K562 (cell line): ENCODE data around the gene ADARB2. TPM values are rescaled to one million over a fixed set of nuclear protein-coding genes. Genes with fewer than 3 reads are reported as not detected.

Experiments
- ATAC-seq: fragments of 200-7000 bp; cut with Tn5 transposase; 3 replicates; pipeline ENCODE4 v1.9.1; 2020; ENCODE audit warnings: moderate library complexity
- BruUV-seq: library from RNA; stranded (reverse); fragments of 400-500 nt; replicated peaks from 2 replicates; lab custom pipeline; 2021; lab: Mats Ljungman, UMichigan
- CTCF ChIA-PET: fragments of 300-600 bp; formaldehyde crosslinking; extraction: SDS; loops from one replicate; lab custom pipeline; 2021; ENCODE audit warnings: low intra/inter-chr PET ratio; lab: Yijun Ruan, JAX
- POLR2A ChIA-PET: fragments of 300-600, 350-650 bp; sonication (Branson Sonifier 250); formaldehyde crosslinking; extraction: SDS; loops from one replicate; lab custom pipeline; 2021; ENCODE audit warnings: antibody characterized with exemption, inconsistent platforms; lab: Yijun Ruan, JAX
- DNase-seq, 4 experiments: peaks; one replicate each; pipeline versions ENCODE4 v3.0.0 to v3.0.0-alpha.2; 2011 to 2018; ENCODE audit warnings: low spot score in 3 of 4, mixed read lengths in 3 of 4; ENCODE audit errors: extremely low read depth in 1 of 4
- FAIRE-seq: peaks from 2 replicates; lab custom pipeline; 2011; peaks lifted over from hg19 to GRCh38; lab: Jason Lieb, UNC
- H2AFZ ChIP-seq: 2 replicates; pipeline ENCODE4 v1.6.0; 2011; ENCODE audit warnings: low read depth, low read length, control low read depth, inconsistent platforms
- H3K27ac ChIP-seq: fragments of 200-600 bp; 3 replicates; pipeline ENCODE4 v1.8.0; 2011; ENCODE audit warnings: low read depth, mild to moderate bottlenecking, control low read depth, inconsistent platforms, low read length, moderate library complexity, mixed read lengths; ENCODE audit errors: extremely low read depth
- H3K27me3 ChIP-seq, 2 experiments: fragments of 300-600 bp in 1 of 2; 2 replicates in 1 of 2; 3 replicates in 1 of 2; pipeline versions ENCODE4 v1.6.0 to v1.8.0; 2011; ENCODE audit warnings: inconsistent platforms in 2 of 2, low read length in 2 of 2, mild to moderate bottlenecking in 1 of 2, mixed read lengths in 1 of 2, moderate library complexity in 1 of 2; ENCODE audit not compliant: control insufficient read depth in 2 of 2, insufficient read depth in 2 of 2
- H3K36me3 ChIP-seq: fragments of 300-600 bp; 3 replicates; pipeline ENCODE4 v1.8.0; 2011; ENCODE audit warnings: mild to moderate bottlenecking, low read length, inconsistent platforms; ENCODE audit not compliant: control insufficient read depth, insufficient read depth
- H3K4me1 ChIP-seq, 2 experiments: fragments of 200-600 bp in 1 of 2; replicated peaks in 1 of 2; 2 replicates in 1 of 2; 3 replicates in 1 of 2; pipeline versions ENCODE4 v1.5.1 to v1.8.0; 2011; ENCODE audit warnings: inconsistent platforms in 2 of 2, low read length in 2 of 2, mild to moderate bottlenecking in 1 of 2, mixed read lengths in 1 of 2, moderate library complexity in 1 of 2; ENCODE audit not compliant: control insufficient read depth in 2 of 2, insufficient read depth in 2 of 2
- H3K4me2 ChIP-seq: 2 replicates; pipeline ENCODE4 v1.6.1; 2011; ENCODE audit warnings: low read length, control low read depth, inconsistent platforms, mixed read lengths; ENCODE audit not compliant: insufficient read depth
- H3K4me3 ChIP-seq: fragments of 200-600 bp; sonication (generic), shearing (Covaris generic); 2 replicates; pipeline ENCODE4 v1.5.1; 2016; ENCODE audit warnings: control low read depth, inconsistent platforms
- H3K79me2 ChIP-seq: fragments of 200-600 bp; 3 replicates; pipeline ENCODE4 v1.8.0; 2011; ENCODE audit warnings: low read length, inconsistent platforms; ENCODE audit not compliant: control insufficient read depth, insufficient read depth
- H3K9ac ChIP-seq, 2 experiments: 2 replicates each; pipeline versions ENCODE4 v1.6.0 to v1.6.1; 2011; ENCODE audit warnings: low read depth in 2 of 2, low read length in 2 of 2, control low read depth in 1 of 2, inconsistent platforms in 1 of 2, mild to moderate bottlenecking in 1 of 2, mixed read lengths in 1 of 2; ENCODE audit not compliant: insufficient read depth in 1 of 2
- H3K9me1 ChIP-seq: one replicate; pipeline ENCODE4 v1.6.0; 2011; ENCODE audit warnings: inconsistent platforms, mild to moderate bottlenecking, low read length, moderate library complexity; ENCODE audit not compliant: control insufficient read depth, insufficient read depth
- H3K9me3 ChIP-seq: replicated peaks from 2 replicates; pipeline ENCODE4 v1.5.1; 2011; ENCODE audit warnings: low read depth, low read length, inconsistent platforms; ENCODE audit not compliant: control insufficient read depth, insufficient read depth
- H4K20me1 ChIP-seq: replicated peaks from 2 replicates; pipeline ENCODE4 v1.6.1; 2011; ENCODE audit warnings: low read length, inconsistent platforms, mixed read lengths; ENCODE audit not compliant: control insufficient read depth, insufficient read depth
- BCL6 ChIP-seq: fragments of 250-450 bp; sonication (Bioruptor Pico); IDR thresholded peaks from 2 replicates; pipeline ENCODE4 v1.4.0; 2020
- E2F1 ChIP-seq: sonication (generic); formaldehyde crosslinking; IDR thresholded peaks from 2 replicates; pipeline ENCODE4 v1.8.1; 2023; ENCODE audit warnings: mild to moderate bottlenecking, missing genetic modification reagents, moderate library complexity
- FOXP4 ChIP-seq: sonication (generic); formaldehyde crosslinking; IDR thresholded peaks from 2 replicates; pipeline ENCODE4 v1.8.0; 2022; ENCODE audit warnings: mild to moderate bottlenecking, missing genetic modification reagents, borderline replicate concordance
- HMG20B ChIP-seq: fragments of 250-450 bp; sonication (Bioruptor Pico); IDR thresholded peaks from 2 replicates; pipeline ENCODE4 v1.5.0; 2021; ENCODE audit warnings: mild to moderate bottlenecking
- JUNB ChIP-seq: fragments of 450-650 bp; formaldehyde crosslinking; conservative IDR thresholded peaks from 2 replicates; pipeline ENCODE4 v1.4.0; 2020; ENCODE audit warnings: mild to moderate bottlenecking
- POLR3A ChIP-seq: IDR thresholded peaks from 2 replicates; pipeline ENCODE4 v1.6.1; 2011; ENCODE audit warnings: borderline replicate concordance, mild to moderate bottlenecking, moderate library complexity; ENCODE audit not compliant: insufficient read length, insufficient read depth; ENCODE audit errors: extremely low read depth
- THRAP3 ChIP-seq: fragments of 450-650 bp; IDR thresholded peaks from 2 replicates; pipeline ENCODE4 v1.6.1; 2016; ENCODE audit warnings: mild to moderate bottlenecking, inconsistent platforms, borderline replicate concordance
- WHSC1 ChIP-seq: IDR thresholded peaks from one replicate; pipeline ENCODE4 v1.6.1; 2012; ENCODE audit warnings: low read length, control low read depth, inconsistent platforms
- ZHX1 ChIP-seq: fragments of 150-350 bp; conservative IDR thresholded peaks from 2 replicates; pipeline ENCODE4 v1.6.1; 2014; ENCODE audit warnings: low read length
- ZNF589 ChIP-seq: fragments of 200-800 bp; sonication (Bioruptor generic); IDR thresholded peaks from 2 replicates; pipeline ENCODE4 v1.6.1; 2016; ENCODE audit warnings: low read depth, missing genetic modification characterization, missing compliant biosample characterization
- WGBS: fragments of 100-300 bp; shearing (Covaris generic); methylation state at CpG from one replicate; pipeline ENCODE4 v1.1.6; 2016; ENCODE audit warnings: low coverage, mixed read lengths; ENCODE audit not compliant: insufficient coverage; ENCODE audit errors: missing lambda C conversion rate; 5-methylcytosine and 5-hydroxymethylcytosine counted together
- in situ Hi-C: fragments of 300-500 bp; cut with MboI; formaldehyde crosslinking; loops from 4 replicates; pipeline ENCODE4 v1.15.0; 2018; ENCODE audit warnings: inconsistent platforms, mixed read lengths
- intact Hi-C: fragments of 100-400 bp; cut with micrococcal nuclease; formaldehyde crosslinking; loops from 2 replicates; pipeline ENCODE4 v1.14.2; 2022
- polyA plus RNA-seq, 8 experiments: library from polyadenylated mRNA; depleted of rRNA in 4 of 8; stranded (reverse) in 5 of 8; unstranded in 3 of 8; fragments of >200 nt; fragmentation: Nextera tagmentation in 2 of 8; fragmentation: Illumina TruSeq in 1 of 8; extraction: Ambion mirVana in 2 of 8; extraction: Trizol in 1 of 8; gene quantifications; 2 replicates each; pipeline versions ENCODE4 v1.2.1 to v1.2.3, GENCODE V29; 2011 to 2014; ENCODE audit warnings: inconsistent platforms in 1 of 8, missing spikeins in 1 of 8
- total RNA-seq, 7 experiments: library from RNA; depleted of rRNA in 6 of 7; stranded (reverse); fragments of >200 nt in 6 of 7; fragmentation: Illumina TruSeq in 2 of 7; extraction: Trizol in 2 of 7; gene quantifications; 2 replicates each; pipeline versions ENCODE4 v1.2.1 to v1.2.3, GENCODE V29; 2011 to 2021; ENCODE audit warnings: low replicate concordance in 1 of 7

ADARB2 gene
- total and polyA plus RNA-seq, 9 of the 15 experiments (the other 6 are each of a cell fraction or from before 2014, with no cell fraction given), result not detected

GRCh38 chr10:1373287-1373686, 364.0 kb downstream of the ADARB2 start:
- POLR2A ChIA-PET, result no interaction called here
- FAIRE-seq, result no peak
- intact Hi-C loops, result no loop called here
- H3K36me3 ChIP-seq, result no peaks in the 10 kb centered on the region
- no TSS peak for BruUV-seq
- TF ChIP-seq ZNF589, result no peak
- no peak for TF ChIP-seq HMG20B
- no peak for TF ChIP-seq THRAP3
- TF ChIP-seq, all 486 proteins: peak for 0
- Histone ChIP-seq H3K4me1 (peaks cover 0 to 4% of the 10 kb centered on the region in 2 experiments; a peak in 1 of 5 replicates), H3K4me2 (no peak overlapping the region), H3K4me3 (no peak overlapping the region), H3K27ac (no peak overlapping the region), H3K9me1 (no peaks in the 10 kb centered on the region), H3K79me2 (no peaks in the 10 kb centered on the region), H2AFZ (no peak overlapping the region), H4K20me1 (peaks cover 4% of the 10 kb centered on the region; the same call in 1 of the 2 replicates), H3K9ac (no peak overlapping the region), H3K27me3 (peaks cover 0 to 25% of the 10 kb centered on the region in 2 experiments; a peak in 3 of 5 replicates), H3K9me3 (no peaks in the 10 kb centered on the region)
- no peak for ATAC-seq
- in situ Hi-C loops, result no loop called here
- CTCF ChIA-PET, result no interaction called here
- 0% methylated on average over 7 of the region's 7 CpGs for WGBS
- DNase-seq, result no peak

GRCh38 chr10:1372212-1372611, 365.1 kb downstream of the ADARB2 start:
- CTCF ChIA-PET, result no interaction called here
- BruUV-seq, result no TSS peak
- no peaks in the 10 kb centered on the region for H3K79me2 ChIP-seq
- 0% methylated on average over 4 of the region's 4 CpGs for WGBS
- H3K27ac ChIP-seq, result no peak overlapping the region
- H3K4me2 ChIP-seq, result no peak overlapping the region
- H2AFZ ChIP-seq, result no peak overlapping the region
- H3K36me3 ChIP-seq, result no peaks in the 10 kb centered on the region
- H3K4me1 ChIP-seq, result peaks cover 0 to 4% of the 10 kb centered on the region in 2 experiments; a peak in 1 of 5 replicates
- POLR2A ChIA-PET, result no interaction called here
- no peak for FAIRE-seq
- intact Hi-C loops, result no loop called here
- H3K9me1 ChIP-seq, result no peaks in the 10 kb centered on the region
- in situ Hi-C loops, result no loop called here
- H3K4me3 ChIP-seq, result no peak overlapping the region
- H4K20me1 ChIP-seq, result peaks cover 4% of the 10 kb centered on the region; the same call in 1 of the 2 replicates
- peaks cover 0 to 34% of the 10 kb centered on the region in 2 experiments; a peak in 4 of 5 replicates for H3K27me3 ChIP-seq
- no peaks in the 10 kb centered on the region for H3K9me3 ChIP-seq
- no peak overlapping the region for H3K9ac ChIP-seq
- no peak for DNase-seq
- no peak for ATAC-seq
- TF ChIP-seq E2F1 (no peak), BCL6 (CRISPR knock-in tag) (no peak), FOXP4 (CRISPR knock-in tag) (no peak), POLR3A (no peak), JUNB (CRISPR knock-in tag) (no peak), ZHX1 (no peak), WHSC1 (no peak)
